ENCODE results near the gene MAML3.

Gene MAML3

DNA sequence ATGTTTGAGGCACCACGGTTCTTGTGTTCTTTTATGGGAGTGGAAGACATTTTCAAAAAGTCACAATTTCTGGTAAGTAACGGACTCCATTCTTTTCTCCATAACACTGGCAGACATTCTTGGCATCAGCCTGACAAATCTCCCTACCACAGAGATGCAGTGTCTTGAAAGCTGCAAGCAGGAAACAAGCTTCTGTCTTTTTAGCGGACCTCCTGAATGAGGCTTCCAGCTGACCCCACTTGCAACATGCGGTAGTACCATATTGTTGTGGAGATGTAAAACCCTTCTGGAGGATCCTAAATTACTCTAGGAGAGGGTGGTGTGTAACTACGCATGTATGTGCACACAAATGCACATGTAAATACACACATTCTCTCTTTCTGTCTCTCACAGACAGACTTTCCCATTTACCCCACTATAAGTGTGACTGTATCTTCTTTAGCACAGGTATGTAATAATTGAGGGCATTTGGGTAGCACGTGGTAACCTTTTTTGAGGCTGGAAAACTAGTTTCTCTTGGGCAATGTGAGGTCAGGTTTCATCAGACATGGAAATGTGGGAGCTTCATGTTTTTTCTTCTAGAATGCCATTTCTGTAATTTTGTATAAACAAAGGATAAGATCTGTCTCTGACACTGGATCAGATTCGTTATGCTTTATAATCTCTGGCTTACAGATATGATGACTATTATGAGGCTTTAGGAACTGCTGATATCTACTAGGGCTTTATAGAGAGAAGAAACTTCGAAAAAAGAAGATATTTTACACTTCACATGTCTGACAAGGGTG lies 358.3 kb downstream of the MAML3 start:
- Histone ChIP-seq H3K27me3 (ENCODE audit: insufficient read depth, poor library complexity, severe bottlenecking) (no peaks in the 10 kb centered on the region), H3K4me3 (replicated peaks; ENCODE audit: insufficient read depth, low read length) (no peak overlapping the region), H3K27ac (replicated peaks) (no peak overlapping the region)
- no peak for DNase-seq (ENCODE audit: low read depth in 1 of 2, low spot score in 1 of 2)
- TF ChIP-seq, protein P1, sequence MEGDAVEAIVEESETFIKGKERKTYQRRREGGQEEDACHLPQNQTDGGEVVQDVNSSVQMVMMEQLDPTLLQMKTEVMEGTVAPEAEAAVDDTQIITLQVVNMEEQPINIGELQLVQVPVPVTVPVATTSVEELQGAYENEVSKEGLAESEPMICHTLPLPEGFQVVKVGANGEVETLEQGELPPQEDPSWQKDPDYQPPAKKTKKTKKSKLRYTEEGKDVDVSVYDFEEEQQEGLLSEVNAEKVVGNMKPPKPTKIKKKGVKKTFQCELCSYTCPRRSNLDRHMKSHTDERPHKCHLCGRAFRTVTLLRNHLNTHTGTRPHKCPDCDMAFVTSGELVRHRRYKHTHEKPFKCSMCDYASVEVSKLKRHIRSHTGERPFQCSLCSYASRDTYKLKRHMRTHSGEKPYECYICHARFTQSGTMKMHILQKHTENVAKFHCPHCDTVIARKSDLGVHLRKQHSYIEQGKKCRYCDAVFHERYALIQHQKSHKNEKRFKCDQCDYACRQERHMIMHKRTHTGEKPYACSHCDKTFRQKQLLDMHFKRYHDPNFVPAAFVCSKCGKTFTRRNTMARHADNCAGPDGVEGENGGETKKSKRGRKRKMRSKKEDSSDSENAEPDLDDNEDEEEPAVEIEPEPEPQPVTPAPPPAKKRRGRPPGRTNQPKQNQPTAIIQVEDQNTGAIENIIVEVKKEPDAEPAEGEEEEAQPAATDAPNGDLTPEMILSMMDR (IDR thresholded peaks at IDR 0.05; ENCODE audit: insufficient read depth, low read length), result no peak
- TF ChIP-seq GABPA (IDR thresholded peaks at IDR 0.05; ENCODE audit: low read depth) (no peak), SPI1 (IDR thresholded peaks at IDR 0.05; ENCODE audit: borderline replicate concordance, low read depth) (no peak), POLR2AphosphoS5 (IDR thresholded peaks at IDR 0.05; ENCODE audit: low read depth) (no peak)
- TF ChIP-seq, protein P2, sequence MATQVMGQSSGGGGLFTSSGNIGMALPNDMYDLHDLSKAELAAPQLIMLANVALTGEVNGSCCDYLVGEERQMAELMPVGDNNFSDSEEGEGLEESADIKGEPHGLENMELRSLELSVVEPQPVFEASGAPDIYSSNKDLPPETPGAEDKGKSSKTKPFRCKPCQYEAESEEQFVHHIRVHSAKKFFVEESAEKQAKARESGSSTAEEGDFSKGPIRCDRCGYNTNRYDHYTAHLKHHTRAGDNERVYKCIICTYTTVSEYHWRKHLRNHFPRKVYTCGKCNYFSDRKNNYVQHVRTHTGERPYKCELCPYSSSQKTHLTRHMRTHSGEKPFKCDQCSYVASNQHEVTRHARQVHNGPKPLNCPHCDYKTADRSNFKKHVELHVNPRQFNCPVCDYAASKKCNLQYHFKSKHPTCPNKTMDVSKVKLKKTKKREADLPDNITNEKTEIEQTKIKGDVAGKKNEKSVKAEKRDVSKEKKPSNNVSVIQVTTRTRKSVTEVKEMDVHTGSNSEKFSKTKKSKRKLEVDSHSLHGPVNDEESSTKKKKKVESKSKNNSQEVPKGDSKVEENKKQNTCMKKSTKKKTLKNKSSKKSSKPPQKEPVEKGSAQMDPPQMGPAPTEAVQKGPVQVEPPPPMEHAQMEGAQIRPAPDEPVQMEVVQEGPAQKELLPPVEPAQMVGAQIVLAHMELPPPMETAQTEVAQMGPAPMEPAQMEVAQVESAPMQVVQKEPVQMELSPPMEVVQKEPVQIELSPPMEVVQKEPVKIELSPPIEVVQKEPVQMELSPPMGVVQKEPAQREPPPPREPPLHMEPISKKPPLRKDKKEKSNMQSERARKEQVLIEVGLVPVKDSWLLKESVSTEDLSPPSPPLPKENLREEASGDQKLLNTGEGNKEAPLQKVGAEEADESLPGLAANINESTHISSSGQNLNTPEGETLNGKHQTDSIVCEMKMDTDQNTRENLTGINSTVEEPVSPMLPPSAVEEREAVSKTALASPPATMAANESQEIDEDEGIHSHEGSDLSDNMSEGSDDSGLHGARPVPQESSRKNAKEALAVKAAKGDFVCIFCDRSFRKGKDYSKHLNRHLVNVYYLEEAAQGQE (IDR thresholded peaks at IDR 0.05; ENCODE audit: insufficient replicate concordance, low read depth), result no peak

DNA sequence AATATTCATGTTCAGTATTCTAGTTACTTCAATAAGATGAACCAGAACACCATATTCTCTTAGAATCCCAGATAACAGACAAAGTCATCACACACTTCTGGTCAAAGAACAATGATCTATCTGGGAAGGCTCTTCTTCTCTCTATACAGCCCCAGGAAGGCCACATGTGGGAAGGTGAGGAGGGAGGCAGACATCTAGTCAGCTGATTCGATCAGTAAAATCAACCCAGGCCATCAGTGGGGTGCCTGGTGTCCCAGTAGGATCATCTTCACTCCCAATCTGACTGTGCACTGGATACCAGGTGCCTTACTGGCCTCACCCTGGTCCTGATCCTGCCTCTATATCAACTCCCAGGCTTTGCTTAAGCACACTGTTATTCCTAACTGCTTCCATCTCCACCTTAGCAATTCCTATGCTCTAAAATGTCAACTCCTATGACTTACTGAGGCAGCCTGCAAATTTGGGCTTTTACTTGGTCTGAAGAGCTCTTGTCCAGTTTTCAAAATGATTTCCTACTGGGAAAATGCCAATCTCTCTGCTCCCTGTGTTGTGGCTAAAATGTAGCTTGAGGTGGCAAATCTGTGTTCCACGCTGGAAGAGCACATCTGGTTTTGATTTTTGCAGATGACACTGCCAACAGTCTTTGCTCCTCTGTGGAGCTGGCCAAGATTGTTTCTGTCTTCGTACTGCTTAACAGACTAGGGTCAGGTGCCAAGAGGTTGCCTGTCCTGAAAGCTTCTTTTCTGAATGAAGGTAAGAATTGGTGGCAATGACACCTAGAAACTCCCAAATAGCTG lies 359.6 kb downstream of the MAML3 start:
- H3K27ac ChIP-seq (replicated peaks), result no peak overlapping the region
- no peaks in the 10 kb centered on the region for H3K27me3 ChIP-seq (ENCODE audit: insufficient read depth, poor library complexity, severe bottlenecking)
- DNase-seq (ENCODE audit: low read depth in 1 of 2, low spot score in 1 of 2), result no peak
- TF ChIP-seq SPI1 (IDR thresholded peaks at IDR 0.05; ENCODE audit: borderline replicate concordance, low read depth), result no peak
- TF ChIP-seq, protein P2 (IDR thresholded peaks at IDR 0.05; ENCODE audit: insufficient replicate concordance, low read depth), result no peak
- TF ChIP-seq GABPA (IDR thresholded peaks at IDR 0.05; ENCODE audit: low read depth), result no peak
- TF ChIP-seq, protein P1 (IDR thresholded peaks at IDR 0.05; ENCODE audit: insufficient read depth, low read length), result no peak
- no peak for TF ChIP-seq POLR2AphosphoS5 (IDR thresholded peaks at IDR 0.05; ENCODE audit: low read depth)
- H3K4me3 ChIP-seq (replicated peaks; ENCODE audit: insufficient read depth, low read length), result no peak overlapping the region

DNA sequence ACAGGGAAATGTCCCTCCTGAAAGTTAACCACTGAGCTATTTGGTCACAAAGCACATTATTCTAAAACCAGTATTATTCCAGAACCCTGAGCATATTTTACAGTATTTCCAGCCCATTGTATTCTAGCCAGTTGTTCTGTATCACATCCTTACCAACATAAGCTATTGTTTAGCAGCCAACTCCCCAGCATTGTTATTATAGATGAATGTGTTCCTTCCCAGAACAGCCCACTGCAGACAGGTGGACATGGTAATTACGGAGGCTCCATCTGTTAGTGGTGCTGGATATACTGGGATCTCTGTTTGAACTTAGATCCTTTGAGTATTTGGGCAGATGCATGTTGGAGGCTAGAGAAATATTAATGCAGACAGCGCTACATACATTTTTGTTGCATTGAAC lies 362.3 kb downstream of the MAML3 start:
- TF ChIP-seq SPI1 (IDR thresholded peaks at IDR 0.05; ENCODE audit: borderline replicate concordance, low read depth) (no peak), POLR2AphosphoS5 (IDR thresholded peaks at IDR 0.05; ENCODE audit: low read depth) (no peak), GABPA (IDR thresholded peaks at IDR 0.05; ENCODE audit: low read depth) (no peak)
- TF ChIP-seq, protein P2 (IDR thresholded peaks at IDR 0.05; ENCODE audit: insufficient replicate concordance, low read depth), result no peak
- TF ChIP-seq, protein P1 (IDR thresholded peaks at IDR 0.05; ENCODE audit: insufficient read depth, low read length), result no peak
- no peak overlapping the region for H3K4me3 ChIP-seq (replicated peaks; ENCODE audit: insufficient read depth, low read length)
- H3K27ac ChIP-seq (replicated peaks), result no peak overlapping the region
- H3K27me3 ChIP-seq (ENCODE audit: insufficient read depth, poor library complexity, severe bottlenecking), result no peaks in the 10 kb centered on the region
- no peak for DNase-seq (ENCODE audit: low read depth in 1 of 2, low spot score in 1 of 2)

Measured in HL-60 (cell line).